HTR-8/SVneo (cell line): ENCODE data around the gene BAZ2B.
"Not testable (repeated sequence)": the region's sequence is repeated elsewhere in the genome, so short reads cannot be mapped to it uniquely, and the experiment has no call there.

Experiments
- DNase-seq: peaks from one replicate; pipeline ENCODE4 v3.0.0; 2011; ENCODE audit warnings: low spot score, mixed read lengths; ENCODE audit not compliant: insufficient read length
- FAIRE-seq: peaks from 2 replicates; lab custom pipeline; 2011; peaks lifted over from hg19 to GRCh38; lab: Jason Lieb, UNC

BAZ2B gene

DNA sequence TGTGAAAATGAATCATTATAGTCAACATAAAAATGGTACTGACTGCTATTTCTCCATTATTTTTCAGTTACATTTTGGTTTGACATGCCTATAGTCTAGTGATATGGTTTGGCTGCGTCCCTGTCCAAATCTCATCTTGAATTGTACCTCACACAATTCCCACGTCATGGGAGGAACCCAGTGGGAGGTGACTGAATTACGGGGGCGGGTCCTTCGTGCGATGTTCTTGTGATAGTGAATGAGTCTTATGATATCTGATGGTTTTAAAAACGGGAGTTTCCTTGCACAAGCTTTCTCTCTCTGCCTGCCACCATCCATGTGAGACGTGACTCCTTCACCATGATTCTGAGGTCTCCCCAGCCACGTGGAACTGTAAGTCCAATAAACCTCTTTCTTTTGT is 70.3 kb downstream of the BAZ2B start:
- FAIRE-seq (no peak), DNase-seq (no peak)

DNA sequence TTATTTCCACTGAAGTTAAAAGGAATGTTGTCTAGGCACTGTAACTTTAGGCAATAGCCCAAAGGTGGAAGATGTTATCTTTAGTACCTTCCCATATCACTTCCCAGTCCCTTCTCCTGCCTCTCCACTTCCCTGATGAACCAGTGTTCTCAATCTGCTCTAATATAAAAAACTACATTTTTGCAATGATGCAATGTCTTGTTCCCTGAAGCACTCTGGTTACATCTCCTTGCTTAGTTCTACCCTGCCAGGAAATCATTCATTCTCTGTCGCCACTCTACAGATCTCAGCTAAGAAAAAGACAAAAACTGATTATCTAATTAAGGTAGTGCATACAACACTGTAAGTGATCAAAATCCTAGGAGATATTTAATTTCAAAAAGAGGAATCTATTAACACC is 71.3 kb downstream of the BAZ2B start:
- no peak for FAIRE-seq
- DNase-seq: no peak

DNA sequence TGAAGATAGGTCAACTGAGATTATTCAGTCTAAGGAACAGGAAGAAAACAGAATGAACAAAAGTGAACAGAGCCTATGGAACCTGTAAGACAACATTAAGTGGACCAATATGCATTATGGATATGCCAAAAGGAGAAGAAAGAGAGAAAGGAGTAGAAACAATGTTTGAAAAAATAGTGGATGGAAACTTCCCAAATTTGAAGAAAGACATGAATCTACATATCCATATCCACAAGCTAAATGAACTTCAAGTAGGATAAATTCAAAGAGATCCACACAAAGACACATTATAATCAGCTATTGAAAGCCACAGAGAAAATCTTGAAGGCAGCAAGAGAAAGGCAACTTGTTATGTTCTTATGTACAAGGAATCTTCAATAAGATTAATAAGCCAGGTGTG is 74.2 kb downstream of the BAZ2B start:
- DNase-seq (no peak), FAIRE-seq (no peak)

DNA sequence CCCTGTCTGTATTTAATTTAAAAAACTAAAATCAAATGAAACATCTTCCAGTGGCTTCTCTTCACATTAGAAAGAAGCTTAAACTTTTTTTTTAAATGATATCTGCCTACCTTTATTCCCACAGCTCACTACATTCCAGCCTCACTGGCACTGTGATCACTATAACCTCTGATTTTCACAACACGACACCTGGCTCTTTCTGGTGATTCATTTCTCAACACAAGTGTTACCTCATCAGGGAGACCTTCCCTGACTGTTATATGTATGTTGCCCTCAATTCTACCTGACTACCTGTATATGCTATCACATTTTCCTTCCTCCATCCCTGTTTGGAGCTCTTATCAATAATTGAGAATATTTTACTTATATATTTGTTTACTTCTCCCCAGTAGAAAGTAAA is 76.6 kb downstream of the BAZ2B start:
- DNase-seq: no peak
- FAIRE-seq: no peak

DNA sequence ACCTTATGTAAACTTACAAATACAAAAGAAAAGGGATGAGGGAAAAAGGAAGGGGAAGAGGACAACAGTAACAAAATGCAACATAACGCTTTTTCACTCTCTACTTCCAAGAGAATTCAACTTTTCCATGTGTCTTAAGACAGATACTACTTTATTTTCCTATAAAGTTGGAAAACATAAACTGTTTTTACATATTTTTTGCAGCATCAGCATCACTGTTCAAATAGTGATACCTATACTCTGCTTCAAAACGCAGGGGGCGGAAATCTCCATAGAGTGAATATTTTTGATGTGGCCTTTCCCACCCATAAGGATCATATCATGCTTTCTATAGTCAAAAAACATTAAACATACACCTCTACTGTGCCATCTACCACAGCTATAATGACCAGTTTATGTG is 77.5 kb downstream of the BAZ2B start:
- DNase-seq (no peak), FAIRE-seq (no peak)

DNA sequence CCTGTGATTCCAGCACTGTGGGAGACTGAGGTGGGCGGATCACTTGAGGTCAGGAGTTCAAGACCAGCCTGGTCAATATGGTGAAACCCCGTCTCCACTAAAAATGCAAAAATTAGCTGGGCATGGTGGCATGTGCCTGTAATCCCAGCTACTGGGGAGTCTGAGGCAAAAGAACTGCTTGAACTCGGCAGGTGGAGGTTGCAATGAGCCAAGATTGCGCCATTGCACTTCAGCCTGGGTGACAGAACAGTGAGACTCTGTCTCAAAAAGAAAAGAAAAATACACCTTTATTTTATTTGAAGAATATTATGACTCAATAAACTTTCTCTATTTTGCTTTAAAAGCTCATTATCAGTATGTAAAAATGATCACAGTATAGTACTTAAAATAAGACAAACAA is 81.1 kb downstream of the BAZ2B start:
- FAIRE-seq, DNase-seq: not testable (repeated sequence)

DNA sequence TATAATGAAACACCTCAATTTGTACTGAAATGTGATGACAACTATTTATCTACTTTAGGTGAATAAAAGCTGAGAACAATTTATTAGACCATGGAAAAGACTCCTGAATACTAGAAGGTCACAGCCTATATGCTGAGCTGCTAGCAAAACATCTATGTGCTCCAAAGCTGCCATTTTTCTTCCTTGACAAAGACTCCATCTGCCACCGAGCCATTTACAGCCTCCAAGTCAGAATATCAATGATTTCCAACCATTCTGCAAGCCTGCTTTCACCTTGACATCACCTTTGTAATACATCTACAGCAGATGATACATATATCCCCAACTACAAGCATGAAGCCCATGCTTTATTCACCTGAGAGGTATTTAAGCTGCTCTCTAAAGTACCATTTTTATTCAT is 84.9 kb downstream of the BAZ2B start:
- DNase-seq (no peak), FAIRE-seq (no peak)

DNA sequence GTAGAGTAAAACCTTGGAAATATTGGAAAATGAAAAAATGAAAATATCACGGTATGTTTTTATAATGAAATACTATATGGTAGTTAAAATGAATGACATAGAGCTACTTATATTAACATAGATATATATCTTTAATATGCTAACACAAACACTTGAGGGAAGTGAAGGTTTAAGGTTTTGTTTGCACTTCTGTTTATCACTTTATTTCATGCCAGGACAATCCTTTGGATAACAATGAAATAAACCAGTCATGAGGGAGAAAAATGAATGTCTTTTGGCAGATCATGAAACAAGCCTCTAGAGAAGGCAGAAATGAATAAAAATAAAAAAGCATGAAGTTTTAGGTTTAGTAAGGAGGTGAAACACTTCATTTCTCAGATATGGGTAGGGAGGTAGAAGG is 89.9 kb downstream of the BAZ2B start:
- no peak for DNase-seq
- FAIRE-seq: no peak

DNA sequence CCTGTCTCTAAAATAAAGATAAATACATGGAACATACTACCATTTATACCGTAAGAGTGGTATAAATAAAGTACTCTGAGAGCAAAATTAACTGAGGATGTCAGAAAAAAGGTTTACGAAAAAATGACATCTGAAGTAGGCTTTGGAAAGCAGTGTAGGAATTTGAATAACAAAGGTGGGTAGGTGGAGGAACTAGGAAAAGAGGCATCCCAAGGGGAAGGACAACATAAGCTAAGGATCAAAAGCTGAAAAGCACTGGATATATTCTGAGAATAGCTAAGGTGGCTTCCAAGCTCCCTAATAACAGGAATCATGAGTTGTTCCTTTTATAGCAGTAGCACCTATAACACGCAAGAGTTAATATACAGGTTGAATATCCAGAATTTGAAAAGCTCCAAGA is 91.3 kb downstream of the BAZ2B start:
- DNase-seq (no peak), FAIRE-seq (no peak)

DNA sequence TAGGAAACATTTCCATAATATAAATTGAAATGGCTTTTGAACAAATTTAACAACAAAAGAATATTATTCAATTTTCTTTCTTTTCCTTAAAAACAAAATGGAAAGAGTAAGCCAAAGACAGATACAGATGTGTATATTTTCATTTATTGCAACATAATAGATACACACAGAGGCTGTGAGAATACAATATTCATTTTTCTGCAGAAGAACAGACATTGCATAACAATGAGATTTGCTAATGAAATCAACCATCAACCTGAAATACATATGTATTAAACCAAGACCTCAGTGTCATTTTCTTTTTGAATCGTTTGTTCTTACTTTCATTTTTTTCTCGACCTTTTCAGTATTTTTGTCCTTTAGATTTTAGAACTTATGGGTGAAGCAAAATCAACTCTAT is 95.1 kb downstream of the BAZ2B start:
- FAIRE-seq (no peak), DNase-seq (no peak)

DNA sequence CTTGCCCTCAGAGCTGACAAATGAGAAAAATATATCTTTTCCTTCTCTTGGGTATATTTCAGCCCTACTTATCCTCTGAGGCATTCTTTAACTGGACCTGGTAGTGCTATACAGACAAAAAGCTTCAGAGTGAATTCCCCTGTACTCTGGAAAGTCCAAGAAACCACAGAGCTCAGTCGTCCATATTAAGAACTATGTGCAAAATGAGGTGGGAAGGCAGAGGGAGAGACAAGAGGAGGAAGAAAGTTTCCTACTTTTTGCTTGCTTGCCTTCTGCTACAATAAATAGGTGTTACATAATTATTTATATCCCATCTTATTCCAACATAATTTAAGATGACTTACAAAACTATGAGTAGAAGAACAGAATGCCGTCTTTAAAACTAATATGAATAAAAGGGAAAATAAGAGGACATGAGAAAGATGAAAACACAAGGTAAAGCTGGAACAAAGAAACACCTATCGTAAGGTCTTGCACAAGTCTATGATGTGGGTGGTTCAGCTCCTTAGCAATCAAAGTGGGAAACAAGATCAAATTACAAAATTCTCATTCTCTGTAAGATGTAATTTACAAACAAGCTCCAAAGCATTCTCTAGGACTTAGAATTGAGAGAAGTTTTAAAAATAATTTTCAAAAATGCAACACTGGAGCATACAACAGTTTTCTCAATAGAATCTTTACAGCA is 97.9 kb downstream of the BAZ2B start:
- DNase-seq (no peak), FAIRE-seq (no peak)

DNA sequence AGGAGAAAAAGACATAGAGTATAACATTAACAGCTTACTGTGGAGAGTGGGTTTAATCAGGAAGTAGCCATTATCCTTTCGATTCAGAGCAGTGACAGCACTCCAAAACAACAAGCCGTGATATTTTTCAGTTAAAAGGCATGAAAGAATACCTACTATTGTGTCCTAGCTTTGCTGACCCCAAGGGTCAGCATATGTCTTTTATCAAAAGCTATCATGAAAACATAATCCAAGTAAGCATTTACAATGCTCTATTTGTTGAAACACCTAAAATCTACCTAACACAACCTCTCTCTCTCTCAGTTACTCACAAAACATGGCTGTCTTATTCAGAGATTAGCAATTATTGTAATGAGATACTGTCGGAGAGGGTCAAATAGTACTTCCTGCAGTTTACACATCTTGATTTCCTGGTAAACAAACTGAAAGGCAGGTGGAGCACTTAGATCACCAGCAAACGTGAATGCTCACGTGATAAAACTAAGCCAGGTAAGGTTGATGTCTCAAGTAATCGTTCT is 100.0 kb downstream of the BAZ2B start:
- FAIRE-seq (no peak), DNase-seq (peak; percentile 19)

DNA sequence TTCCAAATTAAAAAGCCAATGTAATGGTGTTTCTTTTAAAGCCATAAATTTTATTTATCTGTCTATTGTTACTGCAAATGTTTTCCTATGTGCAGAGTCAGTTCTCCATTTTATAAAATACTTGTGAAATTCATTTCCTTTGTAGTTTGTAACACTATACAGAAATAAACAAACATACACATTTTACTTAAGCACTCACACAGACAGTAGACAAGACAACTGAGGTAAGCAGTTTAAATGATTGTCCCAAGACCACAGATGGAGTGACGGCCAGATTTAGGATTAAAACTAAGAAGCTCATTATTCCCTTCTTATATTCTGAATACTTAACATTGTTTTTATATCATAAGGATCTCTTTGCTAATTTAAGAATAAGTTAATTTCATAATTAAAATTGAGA is 100.9 kb downstream of the BAZ2B start:
- FAIRE-seq: no peak
- DNase-seq: no peak

DNA sequence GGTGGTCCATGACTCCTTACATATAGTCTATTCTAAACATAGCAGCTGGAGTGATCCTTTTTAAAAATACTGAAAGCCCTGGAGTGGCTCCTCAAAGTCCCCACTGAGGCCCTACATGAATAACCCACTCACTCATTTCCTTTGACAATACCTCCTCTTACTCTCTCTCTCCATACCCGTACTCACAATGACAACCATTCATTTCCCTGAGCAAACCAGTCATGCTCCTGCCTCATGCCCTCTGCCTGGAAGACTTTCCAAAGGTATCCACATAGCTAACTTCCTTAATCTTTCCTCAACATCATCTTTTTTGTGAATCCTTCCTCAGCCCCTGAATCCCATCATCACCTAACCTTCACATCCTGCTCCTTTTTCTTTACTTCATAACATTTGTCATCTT is 102.6 kb downstream of the BAZ2B start:
- no peak for FAIRE-seq

DNA sequence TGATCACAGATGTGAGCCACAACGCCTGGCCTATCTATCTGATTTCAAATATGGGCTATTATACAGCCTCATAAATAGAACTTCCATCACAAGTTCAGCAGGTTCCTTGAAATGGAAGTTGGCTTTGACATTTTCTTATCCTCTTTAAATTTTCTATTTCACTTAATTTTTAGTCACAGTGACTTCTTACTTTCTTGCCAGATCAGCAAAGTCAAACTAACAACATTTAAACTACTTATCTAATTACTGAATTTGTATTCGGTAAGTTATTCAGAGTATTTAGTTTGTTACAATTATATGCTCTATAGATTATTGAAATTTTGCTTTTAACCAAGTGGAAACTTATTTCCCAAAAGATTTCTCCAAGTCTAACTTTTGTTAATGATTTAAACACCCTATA is 108.2 kb downstream of the BAZ2B start:
- DNase-seq (no peak), FAIRE-seq (no peak)

More for the DNA sequence above, 102.6 kb downstream of the BAZ2B start:
- no peak for DNase-seq

DNA sequence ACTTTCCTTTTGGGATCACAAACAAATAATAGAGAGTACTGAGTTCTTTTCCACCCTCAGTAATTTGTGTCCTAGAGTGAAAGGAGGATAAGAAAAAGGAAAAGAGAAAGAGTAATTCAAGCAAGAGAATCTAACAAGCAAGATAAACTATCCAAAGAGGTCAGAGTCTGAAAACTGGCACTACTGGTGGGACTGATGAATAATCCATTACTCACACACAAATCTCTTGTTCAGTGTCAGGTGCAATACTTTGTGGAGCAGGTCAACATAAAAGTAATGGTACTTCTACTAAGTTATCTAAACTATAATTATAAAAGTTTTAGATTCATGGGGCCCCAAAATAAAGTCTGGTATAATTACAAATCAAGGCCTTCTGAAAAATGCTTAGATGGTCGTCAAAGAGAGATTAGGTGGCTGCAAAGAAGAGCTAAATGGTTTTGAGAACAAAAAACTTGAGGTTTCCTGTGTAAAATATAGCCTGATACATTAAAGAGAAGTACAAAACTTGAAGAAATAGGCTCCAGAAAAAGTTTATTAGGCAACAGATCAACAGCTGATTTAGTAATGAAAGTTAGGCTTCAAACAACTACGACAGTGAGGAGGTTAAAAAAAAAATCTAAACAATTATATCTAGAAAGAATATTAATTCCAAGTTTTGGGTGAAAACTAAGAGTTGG is 109.4 kb downstream of the BAZ2B start:
- DNase-seq (no peak), FAIRE-seq (no peak)

DNA sequence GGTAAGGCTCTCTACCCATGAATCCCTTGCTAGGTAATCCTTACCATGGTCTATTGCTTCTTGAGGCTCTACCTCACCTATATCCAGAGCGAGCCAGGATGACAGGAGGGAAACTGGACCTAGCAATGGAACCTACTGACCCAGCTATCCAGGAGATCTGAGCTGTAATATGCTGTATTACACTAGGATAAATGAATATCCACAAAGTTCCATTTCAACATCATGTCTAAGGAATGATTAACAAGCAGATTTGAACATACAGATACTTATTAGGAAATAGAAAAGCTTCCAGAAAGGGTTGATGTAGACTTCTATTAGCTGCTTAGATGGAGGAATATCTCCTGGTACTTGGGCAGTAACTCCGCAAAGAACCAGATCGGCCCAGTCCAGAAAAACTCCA is 110.1 kb downstream of the BAZ2B start:
- DNase-seq: no peak
- no peak for FAIRE-seq

DNA sequence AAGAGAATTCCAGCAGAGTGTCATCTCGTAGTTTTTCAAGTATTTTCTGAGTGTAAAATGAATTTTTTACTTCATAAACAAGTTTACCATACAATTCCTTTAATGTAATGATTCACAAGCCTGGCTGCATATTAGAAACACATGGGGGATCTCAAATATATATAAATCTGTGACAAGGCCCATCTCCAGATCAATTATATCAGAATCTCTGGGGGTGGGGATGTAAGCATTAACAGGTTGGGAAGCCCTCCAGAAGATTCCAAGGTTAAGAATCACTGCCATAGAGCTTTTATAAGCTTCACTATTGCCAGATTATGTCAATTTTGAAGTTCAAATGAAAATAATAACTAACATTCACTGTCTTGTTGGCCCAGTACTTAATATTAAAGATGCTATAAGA is 111.2 kb downstream of the BAZ2B start:
- DNase-seq: no peak
- no peak for FAIRE-seq

DNA sequence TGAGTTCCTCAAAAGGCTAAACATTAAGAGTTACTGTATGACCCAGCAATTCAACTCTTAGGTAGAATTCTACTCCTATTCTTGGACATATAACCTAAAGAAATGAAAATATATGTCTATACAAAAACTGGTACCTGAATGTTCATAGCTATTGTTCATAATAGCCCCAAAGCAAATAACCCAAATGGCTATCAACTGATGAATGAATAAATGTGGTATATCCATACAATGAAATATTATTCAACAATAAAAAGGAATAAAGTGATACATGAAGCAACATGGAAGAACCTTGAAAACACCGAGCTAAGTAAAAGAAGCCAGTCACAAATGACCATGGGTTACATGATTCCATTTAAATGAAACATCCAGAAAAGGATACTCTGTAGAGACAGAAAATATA is 114.6 kb downstream of the BAZ2B start:
- FAIRE-seq (no peak), DNase-seq (no peak)

DNA sequence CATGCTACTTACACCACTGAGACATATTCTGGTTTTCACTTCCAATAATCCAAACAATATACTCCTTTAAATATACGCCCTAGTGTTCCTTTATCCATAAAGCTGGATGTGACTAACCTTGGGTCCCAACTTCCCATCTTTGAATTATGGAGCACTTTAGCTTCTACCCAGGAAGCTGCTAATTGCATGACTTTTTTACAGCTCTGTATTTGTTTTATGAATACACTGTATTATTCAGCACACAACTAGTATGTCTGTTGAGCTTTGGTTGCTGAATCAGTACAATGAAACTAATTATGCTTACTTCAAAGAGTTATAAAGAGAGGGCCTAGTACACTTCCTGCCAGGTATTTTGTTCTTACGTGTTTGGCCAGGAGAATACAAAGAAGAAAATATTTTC is 118.5 kb downstream of the BAZ2B start:
- no peak for DNase-seq

DNA sequence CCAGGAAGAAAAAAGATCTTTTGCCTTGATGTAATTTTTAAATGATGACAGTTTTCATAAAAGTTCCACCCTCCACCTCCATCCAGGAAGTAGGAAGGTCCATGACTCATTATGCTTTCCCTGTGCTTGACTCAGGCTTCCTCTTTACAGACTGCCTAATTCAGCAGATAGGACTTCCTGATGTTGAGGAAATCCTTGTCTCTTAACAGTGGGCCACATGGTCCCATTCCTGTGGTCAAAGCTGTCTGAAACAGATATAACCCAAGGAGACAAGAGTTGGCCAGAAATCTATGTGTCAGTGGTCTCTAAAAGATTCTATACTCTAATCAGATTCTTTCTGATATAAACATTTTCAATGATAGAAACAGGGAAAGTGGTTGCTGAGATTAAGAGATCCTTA is 119.1 kb downstream of the BAZ2B start:
- peak; percentile 60 for DNase-seq
- peak; percentile 55 for FAIRE-seq

More for the DNA sequence above, 118.5 kb downstream of the BAZ2B start:
- FAIRE-seq: no peak

DNA sequence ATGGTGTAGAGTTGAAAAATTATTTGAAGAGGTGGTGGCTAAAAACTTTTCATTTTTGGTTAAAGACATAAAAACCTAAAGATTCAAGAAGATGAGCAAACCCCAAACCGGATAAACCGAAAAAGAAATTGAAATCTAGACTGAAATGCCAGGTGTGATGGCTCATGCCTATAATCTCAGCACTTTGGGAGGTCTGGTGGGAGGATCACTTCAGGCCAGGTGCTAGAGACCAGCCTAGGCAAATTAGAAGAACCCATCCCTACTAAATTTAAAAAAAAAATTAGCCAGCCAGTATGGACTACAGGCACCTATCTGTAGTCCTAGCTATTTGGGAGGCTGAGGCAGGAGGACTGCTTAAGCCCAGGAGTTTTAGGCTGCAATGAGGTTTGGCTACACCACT is 126.9 kb downstream of the BAZ2B start:
- DNase-seq (no peak), FAIRE-seq (no peak)
